T-helper 2 cell (primary cell): ENCODE results near the gene CCR3.
A peak's percentile ranks its signal among the peaks of the same experiment; 100 is the strongest.

Experiments
- DNase-seq, 5 experiments: peaks; one replicate each; pipeline versions ENCODE4 v3.0.0 to v3.0.0-alpha.2; 2012 to 2022

Gene CCR3

GRCh38 chr3:46221938-46222337 is 20.3 kb upstream of the CCR3 start:
- DNase-seq: no peak

- DNase-seq: no peak
Observed at GRCh38 chr3:46222435-46223161, 19.7 kb upstream of the CCR3 start.

- peak in 2 of 5 experiments; percentile 12 to 17 for DNase-seq
Observed at GRCh38 chr3:46228260-46229242, 13.7 kb upstream of the CCR3 start.

- DNase-seq: no peak
Observed at GRCh38 chr3:46231323-46231722, 10.9 kb upstream of the CCR3 start.

GRCh38 chr3:46233194-46233593 is 9.1 kb upstream of the CCR3 start:
- DNase-seq: no peak

- no peak for DNase-seq
Observed at GRCh38 chr3:46235425-46235824, 6.8 kb upstream of the CCR3 start.

GRCh38 chr3:46236294-46237054 is 5.8 kb upstream of the CCR3 start:
- no peak for DNase-seq

- DNase-seq: no peak
Observed at GRCh38 chr3:46238386-46238785, 3.9 kb upstream of the CCR3 start.

- no peak for DNase-seq
Observed at GRCh38 chr3:46239301-46239938, 2.8 kb upstream of the CCR3 start.

- DNase-seq: no peak
Observed at GRCh38 chr3:46239952-46240351, 2.3 kb upstream of the CCR3 start.

- DNase-seq: no peak
Observed at GRCh38 chr3:46243560-46243959, 1.3 kb downstream of the CCR3 start.

GRCh38 chr3:46245146-46245545 is 2.9 kb downstream of the CCR3 start:
- no peak for DNase-seq

- DNase-seq: no peak
Observed at GRCh38 chr3:46252980-46253379, 10.7 kb downstream of the CCR3 start.

GRCh38 chr3:46258525-46258924 is 16.3 kb downstream of the CCR3 start:
- no peak for DNase-seq

GRCh38 chr3:46261926-46262594 is 19.8 kb downstream of the CCR3 start:
- DNase-seq: peak in 1 of 5 experiments; percentile 64

GRCh38 chr3:46264002-46264401 is 21.7 kb downstream of the CCR3 start:
- DNase-seq: no peak

- no peak for DNase-seq
Observed at GRCh38 chr3:46266598-46266997, 24.3 kb downstream of the CCR3 start.

- DNase-seq: peak in 1 of 5 experiments; percentile 79
Observed at GRCh38 chr3:46269556-46269955, 27.3 kb downstream of the CCR3 start.

- no peak for DNase-seq
Observed at GRCh38 chr3:46270474-46270873, 28.2 kb downstream of the CCR3 start.

GRCh38 chr3:46271209-46271745 is 29.0 kb downstream of the CCR3 start:
- DNase-seq: no peak

GRCh38 chr3:46272028-46272451 is 29.8 kb downstream of the CCR3 start:
- no peak for DNase-seq
